HuH-7 (cell line): Measurements from ENCODE around the gene SLC7A5.
A peak's percentile ranks its signal among the peaks of the same experiment; 100 is the strongest.
"Not testable (repeated sequence)": the region's sequence is repeated elsewhere in the genome, so short reads cannot be mapped to it uniquely, and the experiment has no call there.

Source experiments
- DNase-seq: peaks from one replicate; pipeline ENCODE4 v3.0.0; 2011; ENCODE audit warnings: low spot score

SLC7A5 gene

GRCh38 chr16:87869061-87869878, at the start of gene SLC7A5:
Gene SLC7A5, minus strand, starts transcription at chr16:87869507. Its CDS starts 85 bp downstream, at chr16:87869422.
- not testable (repeated sequence) for DNase-seq

GRCh38 chr16:87918338-87918737, 49.0 kb upstream of the SLC7A5 start:
- no peak for DNase-seq

GRCh38 chr16:87917503-87917902, 48.2 kb upstream of the SLC7A5 start:
- DNase-seq = no peak

GRCh38 chr16:87914812-87915211, 45.5 kb upstream of the SLC7A5 start:
- DNase-seq = no peak

- not testable (repeated sequence) for DNase-seq
Measured at GRCh38 chr16:87914021-87914725, 44.9 kb upstream of the SLC7A5 start.

- not testable (repeated sequence) for DNase-seq
Measured at GRCh38 chr16:87912691-87913090, 43.4 kb upstream of the SLC7A5 start.

- not testable (repeated sequence) for DNase-seq
Measured at GRCh38 chr16:87911106-87911763, 41.9 kb upstream of the SLC7A5 start.

GRCh38 chr16:87909203-87909935, 40.1 kb upstream of the SLC7A5 start:
- DNase-seq = peak; percentile 93

GRCh38 chr16:87908101-87908500, 38.8 kb upstream of the SLC7A5 start:
- DNase-seq = not testable (repeated sequence)

GRCh38 chr16:87905521-87905920, 36.2 kb upstream of the SLC7A5 start:
- not testable (repeated sequence) for DNase-seq

GRCh38 chr16:87904963-87905362, 35.7 kb upstream of the SLC7A5 start:
- not testable (repeated sequence) for DNase-seq

- not testable (repeated sequence) for DNase-seq
Measured at GRCh38 chr16:87900489-87900888, 31.2 kb upstream of the SLC7A5 start.

- no peak for DNase-seq
Measured at GRCh38 chr16:87897521-87898505, 28.5 kb upstream of the SLC7A5 start.

- not testable (repeated sequence) for DNase-seq
Measured at GRCh38 chr16:87896924-87897520, 27.7 kb upstream of the SLC7A5 start.

- not testable (repeated sequence) for DNase-seq
Measured at GRCh38 chr16:87896176-87896890, 27.0 kb upstream of the SLC7A5 start.

- no peak for DNase-seq
Measured at GRCh38 chr16:87895641-87896141, 26.4 kb upstream of the SLC7A5 start.

- not testable (repeated sequence) for DNase-seq
Measured at GRCh38 chr16:87894005-87894404, 24.7 kb upstream of the SLC7A5 start.

- DNase-seq = no peak
Measured at GRCh38 chr16:87891764-87892163, 22.5 kb upstream of the SLC7A5 start.

GRCh38 chr16:87889762-87890161, 20.5 kb upstream of the SLC7A5 start:
- not testable (repeated sequence) for DNase-seq
